GM19099 (cell line): ENCODE measurements around the gene PPAN.

Experiments
- POLR2A ChIP-seq: IDR thresholded peaks from 3 replicates; pipeline ENCODE4 v1.6.1; 2011; ENCODE audit warnings: low read depth; ENCODE audit not compliant: insufficient read length; ENCODE audit errors: extremely low read depth

PPAN gene

DNA sequence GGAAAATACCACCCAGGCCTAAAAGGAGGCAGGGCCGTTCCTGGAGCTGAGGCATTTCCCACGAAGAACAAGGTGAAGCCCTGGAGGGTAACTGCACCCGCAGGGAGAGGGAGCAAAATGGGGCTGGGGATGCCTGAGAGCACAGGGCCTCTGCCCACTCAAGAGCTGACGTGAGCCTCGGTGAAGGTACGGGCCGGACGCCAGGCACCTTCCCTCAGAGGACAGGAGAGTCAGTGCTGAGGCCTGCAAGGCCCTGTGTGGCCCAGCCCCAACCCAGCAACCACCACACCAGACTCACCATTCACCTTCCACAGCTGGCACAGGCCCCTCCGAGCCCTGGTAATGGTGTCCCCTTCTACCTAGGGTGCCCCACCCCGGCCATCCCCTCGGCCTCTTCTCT lies 52.3 kb downstream of the PPAN start:
- TF ChIP-seq POLR2A, result no peak

- TF ChIP-seq POLR2A, result no peak
These were observed 53.4 kb downstream of the PPAN start for GRCh38 chr19:10159610-10160009.
